Esophagus muscularis mucosa (tissue), 4 donors: Measurements from ENCODE around the gene CXCR4. TPM values are rescaled to one million over a fixed set of nuclear protein-coding genes. Genes with fewer than 3 reads are reported as not detected.

ENCODE experiments used
- DNase-seq: peaks from one replicate; pipeline ENCODE4 v3.0.0-alpha.2; 2017; ENCODE audit errors: extremely low spot score
- H3K27ac ChIP-seq, 4 donors: fragments of 200-600 bp; sonication (generic); replicated peaks in 1 of 4; 1 replicate in 3 of 4; 2 replicates in 1 of 4; pipeline ENCODE4 v1.5.1; 2016 to 2019; ENCODE audit warnings: mild to moderate bottlenecking in 1 of 4
- H3K27me3 ChIP-seq, 4 donors: fragments of 200-600 bp; sonication (generic); one replicate each; pipeline versions ENCODE4 v1.5.1 to v1.6.0; 2016 to 2019
- H3K36me3 ChIP-seq, 4 donors: fragments of 200-600 bp; sonication (generic); one replicate each; pipeline ENCODE4 v1.5.1; 2016 to 2019
- H3K4me1 ChIP-seq, 4 donors: fragments of 200-600 bp; sonication (generic); one replicate each; pipeline ENCODE4 v1.5.1; 2016 to 2019
- H3K4me3 ChIP-seq, 4 donors: fragments of 200-600 bp; sonication (generic); 1 replicate in 2 of 4; 2 replicates in 2 of 4; pipeline ENCODE4 v1.5.1; 2016 to 2019; ENCODE audit warnings: mild to moderate bottlenecking in 4 of 4, moderate library complexity in 1 of 4
- H3K9me3 ChIP-seq, 4 donors: fragments of 200-600 bp; sonication (generic); 1 replicate in 3 of 4; 2 replicates in 1 of 4; pipeline ENCODE4 v1.5.1; 2016 to 2019
- CTCF ChIP-seq, 3 experiments: fragments of 200-600 bp in 2 of 3; fragments of 450-650 bp in 1 of 3; sonication (generic) in 2 of 3; IDR thresholded peaks; one replicate each; pipeline ENCODE4 v1.5.1; 2017 to 2019; ENCODE audit warnings: antibody characterized with exemption in 3 of 3, mild to moderate bottlenecking in 2 of 3, moderate library complexity in 1 of 3
- EP300 ChIP-seq: sonication (generic); formaldehyde crosslinking; IDR thresholded peaks from one replicate; pipeline ENCODE4 v1.6.1; 2017; ENCODE audit warnings: antibody characterized with exemption
- POLR2A ChIP-seq: fragments of 450-650 bp; IDR thresholded peaks from one replicate; pipeline ENCODE4 v1.6.1; 2017; ENCODE audit warnings: antibody characterized with exemption, moderate library complexity, mild to moderate bottlenecking, low read depth
- POLR2AphosphoS5 ChIP-seq, 2 donors: sonication (generic); formaldehyde crosslinking; IDR thresholded peaks; one replicate each; pipeline ENCODE4 v1.6.1; 2017; ENCODE audit warnings: antibody characterized with exemption in 2 of 2
- WGBS: methylation state at CpG from one replicate; pipeline ENCODE4 v1.1.5; 2018; 5-methylcytosine and 5-hydroxymethylcytosine counted together
- intact Hi-C: fragments of 100-400 bp; cut with DNase I; formaldehyde crosslinking; loops from one replicate; pipeline ENCODE4 v1.15.1; 2023
- total RNA-seq, 4 donors: library from RNA; depleted of rRNA; stranded (reverse); fragments of >200 nt; gene quantifications; one replicate each; pipeline versions ENCODE4 v1.1.0 to v1.2.1, GENCODE V29; 2016

The CXCR4 gene
- total RNA-seq, 4 donors from 2014 or later: 4.2 to 11.8 (median 5.6) TPM

- DNase-seq: no peak
- no peak for TF ChIP-seq POLR2A
- TF ChIP-seq CTCF (IDR thresholded peaks at IDR 0.05): no peak
- no peak for TF ChIP-seq POLR2AphosphoS5 (IDR thresholded peaks at IDR 0.05)
- no peak for TF ChIP-seq EP300
- no peaks in the 10 kb centered on the region for H3K9me3 ChIP-seq
- no peak overlapping the region for H3K4me3 ChIP-seq
- intact Hi-C loops: loop anchor here (10.0 kb wide), 1 partner anchor 239 kb away; no protein-coding TSS in a partner anchor
- H3K4me1 ChIP-seq: peaks cover 0 to 15% (median 6%) of the 10 kb centered on the region in 4 donors
- peak overlapping the region in 1 of 4 donors; percentile 26 for H3K27ac ChIP-seq
- H3K27me3 ChIP-seq: no peaks in the 10 kb centered on the region
- H3K36me3 ChIP-seq: no peaks in the 10 kb centered on the region
These were observed 17.5 kb upstream of the CXCR4 start for GRCh38 chr2:136135462-136135861.

GRCh38 chr2:136134126-136134525, 16.2 kb upstream of the CXCR4 start:
- no peaks in the 10 kb centered on the region for H3K27me3 ChIP-seq
- DNase-seq: no peak
- TF ChIP-seq POLR2AphosphoS5 (IDR thresholded peaks at IDR 0.05): no peak
- TF ChIP-seq CTCF (IDR thresholded peaks at IDR 0.05): no peak
- TF ChIP-seq EP300: no peak
- no peak for TF ChIP-seq POLR2A
- no peak overlapping the region for H3K27ac ChIP-seq
- no peaks in the 10 kb centered on the region for H3K36me3 ChIP-seq
- peaks cover 0 to 15% (median 6%) of the 10 kb centered on the region in 4 donors for H3K4me1 ChIP-seq
- intact Hi-C loops: loop anchor here (10.0 kb wide), 1 partner anchor 241 kb away; no protein-coding TSS in a partner anchor
- no peaks in the 10 kb centered on the region for H3K9me3 ChIP-seq
- WGBS: 65% methylated on average over 2 of the region's 2 CpGs
- no peak overlapping the region for H3K4me3 ChIP-seq

GRCh38 chr2:136133586-136133985, 15.6 kb upstream of the CXCR4 start:
- TF ChIP-seq POLR2AphosphoS5 (IDR thresholded peaks at IDR 0.05): no peak
- TF ChIP-seq EP300: no peak
- TF ChIP-seq CTCF (IDR thresholded peaks at IDR 0.05): no peak
- no peak for TF ChIP-seq POLR2A
- 89% methylated on average over 4 of the region's 5 CpGs for WGBS
- intact Hi-C loops: loop anchor here (10.0 kb wide), 1 partner anchor 241 kb away; no protein-coding TSS in a partner anchor
- peaks cover 0 to 15% (median 6%) of the 10 kb centered on the region in 4 donors for H3K4me1 ChIP-seq
- no peak overlapping the region for H3K27ac ChIP-seq
- no peaks in the 10 kb centered on the region for H3K27me3 ChIP-seq
- no peak overlapping the region for H3K4me3 ChIP-seq
- H3K36me3 ChIP-seq: no peaks in the 10 kb centered on the region
- H3K9me3 ChIP-seq: no peaks in the 10 kb centered on the region
- DNase-seq: no peak

GRCh38 chr2:136133176-136133575, 15.2 kb upstream of the CXCR4 start:
- H3K27ac ChIP-seq: no peak overlapping the region
- DNase-seq: no peak
- H3K9me3 ChIP-seq: no peaks in the 10 kb centered on the region
- no peak for TF ChIP-seq EP300
- TF ChIP-seq POLR2A: no peak
- TF ChIP-seq CTCF (IDR thresholded peaks at IDR 0.05): no peak
- TF ChIP-seq POLR2AphosphoS5 (IDR thresholded peaks at IDR 0.05): no peak
- H3K27me3 ChIP-seq: no peaks in the 10 kb centered on the region
- WGBS: 80% methylated on average over 1 of the region's 1 CpG
- peaks cover 0 to 15% (median 6%) of the 10 kb centered on the region in 4 donors for H3K4me1 ChIP-seq
- no peak overlapping the region for H3K4me3 ChIP-seq
- no peaks in the 10 kb centered on the region for H3K36me3 ChIP-seq
- intact Hi-C loops: loop anchor here (10.0 kb wide), 1 partner anchor 242 kb away; no protein-coding TSS in a partner anchor

GRCh38 chr2:136132825-136133155, 14.8 kb upstream of the CXCR4 start:
- no peak overlapping the region for H3K27ac ChIP-seq
- H3K9me3 ChIP-seq: no peaks in the 10 kb centered on the region
- peaks cover 0 to 15% (median 6%) of the 10 kb centered on the region in 4 donors for H3K4me1 ChIP-seq
- no peak for TF ChIP-seq CTCF (IDR thresholded peaks at IDR 0.05)
- TF ChIP-seq EP300: no peak
- TF ChIP-seq POLR2A: no peak
- TF ChIP-seq POLR2AphosphoS5 (IDR thresholded peaks at IDR 0.05): no peak
- DNase-seq: no peak
- intact Hi-C loops: loop anchor here (10.0 kb wide), 1 partner anchor 242 kb away; no protein-coding TSS in a partner anchor
- no peaks in the 10 kb centered on the region for H3K36me3 ChIP-seq
- no peaks in the 10 kb centered on the region for H3K27me3 ChIP-seq
- H3K4me3 ChIP-seq: no peak overlapping the region
